Tongue (tissue), 2 donors: ENCODE data around the gene ATCAY. TPM values are rescaled to one million over a fixed set of nuclear protein-coding genes. Genes with fewer than 3 reads are reported as not detected.

Experiments
- DNase-seq: peaks from one replicate; pipeline ENCODE4 v3.0.0-alpha.2; 2015
- total RNA-seq: library from RNA; depleted of rRNA; stranded (reverse); fragments of >200 nt; gene quantifications from one replicate; pipeline ENCODE4 v1.2.3, GENCODE V29; 2014

The ATCAY gene, protein sequence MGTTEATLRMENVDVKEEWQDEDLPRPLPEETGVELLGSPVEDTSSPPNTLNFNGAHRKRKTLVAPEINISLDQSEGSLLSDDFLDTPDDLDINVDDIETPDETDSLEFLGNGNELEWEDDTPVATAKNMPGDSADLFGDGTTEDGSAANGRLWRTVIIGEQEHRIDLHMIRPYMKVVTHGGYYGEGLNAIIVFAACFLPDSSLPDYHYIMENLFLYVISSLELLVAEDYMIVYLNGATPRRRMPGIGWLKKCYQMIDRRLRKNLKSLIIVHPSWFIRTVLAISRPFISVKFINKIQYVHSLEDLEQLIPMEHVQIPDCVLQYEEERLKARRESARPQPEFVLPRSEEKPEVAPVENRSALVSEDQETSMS
- total RNA-seq = 0.10 TPM

- DNase-seq = peak; percentile 17
Measured at GRCh38 chr19:3880471-3881271, at the start of gene ATCAY. Gene ATCAY (plus strand): TSS chr19:3880685. CDS start chr19:3885768, 5,083 bp downstream.

DNA sequence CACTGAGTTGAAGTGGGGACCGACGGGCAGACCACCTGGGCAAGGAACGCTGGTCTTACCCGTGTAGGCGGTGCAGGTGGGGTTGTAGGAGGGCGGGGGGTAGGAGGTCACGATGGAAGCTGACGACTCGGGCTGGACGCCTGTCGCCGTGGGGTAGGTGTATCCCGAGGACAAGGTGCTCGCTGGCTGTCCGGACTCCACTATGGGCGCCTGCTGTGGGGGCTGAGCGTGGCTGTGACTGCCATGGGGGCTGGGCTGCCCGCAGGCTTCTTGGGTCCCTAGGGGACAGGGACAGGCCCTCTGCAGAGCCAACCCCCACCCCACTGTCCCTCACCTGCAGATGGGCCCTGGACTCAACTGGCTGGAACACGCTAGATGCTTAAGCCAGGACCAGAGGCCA is 48.9 kb upstream of the ATCAY start:
- no peak for DNase-seq

DNA sequence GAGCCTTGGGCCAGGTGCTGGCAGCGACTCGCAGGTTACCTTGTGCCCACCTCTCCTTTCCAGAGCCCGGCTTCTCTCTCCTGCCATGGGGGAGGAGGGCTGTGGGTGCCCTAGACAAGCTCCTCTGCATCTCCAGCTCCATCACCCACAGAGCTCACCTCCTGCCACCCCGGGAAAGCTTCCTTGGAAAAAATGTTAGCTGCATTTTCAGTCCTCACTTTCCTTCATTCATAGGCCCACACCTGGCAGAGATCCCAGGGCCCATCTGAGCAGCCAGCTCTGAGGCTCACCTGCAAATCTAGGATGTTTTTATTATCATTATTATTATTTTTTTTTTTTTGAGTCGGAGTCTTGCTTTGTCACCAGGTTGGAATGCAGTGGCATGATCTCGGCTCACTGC is 48.5 kb upstream of the ATCAY start:
- no peak for DNase-seq

DNA sequence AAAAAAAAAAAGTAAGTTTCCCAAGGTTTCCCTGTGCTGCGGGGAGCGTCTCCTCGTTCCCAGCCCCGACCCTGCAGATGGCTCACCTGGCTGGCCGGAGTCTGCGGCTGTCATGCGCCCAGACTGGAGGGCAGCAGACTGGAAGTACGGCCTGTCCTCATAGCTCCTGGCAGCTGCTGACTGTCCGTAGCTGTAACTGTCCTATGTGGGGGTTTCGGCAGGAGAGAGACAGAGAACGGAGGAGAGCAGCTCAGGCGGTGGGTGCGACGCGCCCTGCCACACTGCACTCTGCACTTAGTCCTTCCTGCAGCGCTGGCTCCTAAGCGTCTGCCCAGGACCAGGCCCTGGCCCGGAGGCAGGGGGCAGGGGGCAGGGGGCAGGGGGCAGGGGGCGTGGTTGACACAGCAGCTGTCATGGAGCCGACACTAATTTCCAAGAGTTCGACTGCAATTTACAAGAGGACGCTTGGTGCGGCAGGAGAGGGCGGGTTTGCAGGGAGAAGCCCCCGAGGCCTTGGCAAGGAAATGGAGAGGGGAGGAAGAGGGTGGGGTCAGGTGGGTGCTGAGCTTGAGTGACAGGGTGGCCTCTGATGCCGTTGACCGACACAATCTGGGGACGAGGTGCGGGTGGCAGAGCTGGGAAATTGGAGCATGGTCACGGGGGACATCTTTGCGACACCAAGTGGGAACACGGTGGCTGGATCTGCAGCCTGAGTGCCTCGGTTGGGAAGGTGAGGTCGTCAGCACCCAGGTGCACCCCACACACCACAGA is 46.7 kb upstream of the ATCAY start:
- DNase-seq = no peak

DNA sequence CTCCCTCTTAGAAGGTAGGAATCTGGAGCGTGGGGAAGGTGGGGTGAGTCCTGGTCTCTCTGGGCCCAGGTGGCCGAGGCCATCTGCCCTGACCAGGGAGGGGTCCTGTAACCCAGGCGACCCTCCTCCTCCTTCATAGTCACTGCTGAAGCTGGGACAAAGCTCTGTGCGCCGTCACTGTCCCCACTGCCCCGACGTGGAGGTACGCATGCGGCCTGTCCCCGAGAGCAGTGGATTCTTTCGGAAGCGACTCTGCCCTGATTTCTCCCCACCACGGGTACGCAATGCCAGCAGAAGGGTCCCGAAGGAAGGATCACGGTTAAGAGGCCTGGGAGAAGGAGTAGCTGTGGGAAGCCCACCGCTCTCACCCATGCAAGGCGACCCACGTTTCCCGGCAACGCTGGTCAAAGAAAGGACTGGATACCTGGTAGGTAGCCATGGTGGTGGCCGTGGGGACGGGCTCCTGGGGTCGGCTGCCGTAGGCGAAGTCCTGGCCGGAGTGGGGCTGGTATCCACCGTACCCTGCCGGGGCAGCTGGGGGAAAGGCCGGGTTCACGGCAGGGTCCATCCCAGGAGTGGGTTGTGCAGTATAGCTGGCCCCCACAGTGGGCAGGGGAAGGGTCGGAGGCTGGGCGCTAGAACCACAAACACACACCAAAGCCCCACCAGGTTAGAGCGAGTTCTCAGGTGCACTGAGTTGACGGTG is 46.0 kb upstream of the ATCAY start:
- DNase-seq = no peak

DNA sequence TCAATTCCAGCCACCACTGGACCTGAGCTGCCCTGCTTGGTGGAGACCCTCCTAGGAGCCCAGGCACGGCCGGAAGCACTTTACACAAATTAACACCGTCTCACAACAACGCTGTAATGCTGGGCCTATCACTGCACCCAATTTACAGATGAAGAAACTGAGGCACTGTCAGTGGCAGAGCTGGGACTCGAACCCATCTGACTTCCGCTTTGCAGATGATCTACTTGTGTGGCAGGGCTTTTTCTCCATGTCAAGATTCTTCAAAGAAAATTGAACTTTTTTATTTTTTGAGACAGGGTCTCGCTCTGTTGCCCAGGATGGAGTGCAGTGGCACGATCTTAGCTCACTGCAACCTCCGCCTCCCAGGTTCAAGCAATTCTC is 45.4 kb upstream of the ATCAY start:
- no peak for DNase-seq

- DNase-seq = no peak
Measured at GRCh38 chr19:3836887-3837286, 43.6 kb upstream of the ATCAY start.

GRCh38 chr19:3837332-3837731 is 43.2 kb upstream of the ATCAY start:
- no peak for DNase-seq

DNA sequence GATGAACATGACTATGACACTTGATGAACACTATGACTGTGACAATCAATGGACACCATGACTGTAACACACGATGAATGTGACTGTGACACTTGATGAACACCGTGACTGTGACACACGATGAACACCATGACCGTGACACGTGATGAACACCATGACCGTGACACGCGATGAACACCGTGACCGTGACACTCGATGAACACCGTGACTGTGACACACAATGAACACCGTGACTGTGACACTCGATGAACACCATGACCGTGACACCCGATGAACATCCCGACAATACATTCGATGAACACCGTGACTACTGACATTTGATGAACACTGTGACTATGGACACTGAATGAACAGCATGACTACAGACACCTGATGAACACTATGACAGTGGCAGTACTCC is 42.6 kb upstream of the ATCAY start:
- DNase-seq = no peak

DNA sequence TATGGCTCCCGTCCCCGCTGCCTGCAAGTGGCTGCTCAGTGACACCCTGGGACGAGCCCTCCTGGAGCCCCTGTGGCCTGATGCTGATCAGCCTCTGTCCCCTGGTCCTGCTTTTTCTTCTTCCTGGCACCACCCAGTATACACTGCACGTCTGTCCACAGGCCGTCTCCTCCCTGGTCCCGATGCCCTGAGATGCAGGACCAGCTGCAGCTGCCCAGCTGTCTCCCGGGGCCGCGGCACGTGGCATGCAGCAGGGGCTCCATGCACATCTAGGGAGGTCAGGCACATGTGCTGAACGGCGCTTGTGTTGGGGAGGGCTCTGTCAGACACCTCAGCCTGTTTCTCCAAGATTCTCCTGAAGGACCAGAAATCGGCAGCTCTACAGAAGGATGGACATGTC is 41.8 kb upstream of the ATCAY start:
- DNase-seq = no peak

- DNase-seq = no peak
Measured at GRCh38 chr19:3839941-3840340, 40.5 kb upstream of the ATCAY start.

- no peak for DNase-seq
Measured at GRCh38 chr19:3840804-3841203, 39.7 kb upstream of the ATCAY start.

- DNase-seq = no peak
Measured at GRCh38 chr19:3842948-3843347, 37.5 kb upstream of the ATCAY start.

- DNase-seq = no peak
Measured at GRCh38 chr19:3844596-3844995, 35.9 kb upstream of the ATCAY start.

- DNase-seq = no peak
Measured at GRCh38 chr19:3849092-3849491, 31.4 kb upstream of the ATCAY start.

DNA sequence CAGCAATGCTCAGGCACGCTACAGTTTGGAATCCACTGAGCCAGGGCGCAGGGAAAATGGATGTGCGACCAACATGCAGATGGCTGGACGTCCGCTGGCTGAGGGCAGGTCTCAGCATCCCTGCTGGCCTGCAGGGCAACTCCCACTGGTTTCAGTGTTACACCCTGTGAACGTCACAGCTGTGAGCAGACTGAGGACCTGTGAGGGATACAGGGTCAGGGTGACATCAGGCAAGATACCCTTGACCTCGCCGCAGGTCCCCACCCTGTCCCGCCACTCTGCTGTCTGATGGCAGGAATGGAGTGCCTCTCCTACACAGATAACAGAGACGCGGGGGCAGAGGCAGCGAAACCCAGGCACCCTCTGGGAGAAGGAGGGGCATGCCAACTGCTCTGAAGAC is 30.7 kb upstream of the ATCAY start:
- DNase-seq = no peak

DNA sequence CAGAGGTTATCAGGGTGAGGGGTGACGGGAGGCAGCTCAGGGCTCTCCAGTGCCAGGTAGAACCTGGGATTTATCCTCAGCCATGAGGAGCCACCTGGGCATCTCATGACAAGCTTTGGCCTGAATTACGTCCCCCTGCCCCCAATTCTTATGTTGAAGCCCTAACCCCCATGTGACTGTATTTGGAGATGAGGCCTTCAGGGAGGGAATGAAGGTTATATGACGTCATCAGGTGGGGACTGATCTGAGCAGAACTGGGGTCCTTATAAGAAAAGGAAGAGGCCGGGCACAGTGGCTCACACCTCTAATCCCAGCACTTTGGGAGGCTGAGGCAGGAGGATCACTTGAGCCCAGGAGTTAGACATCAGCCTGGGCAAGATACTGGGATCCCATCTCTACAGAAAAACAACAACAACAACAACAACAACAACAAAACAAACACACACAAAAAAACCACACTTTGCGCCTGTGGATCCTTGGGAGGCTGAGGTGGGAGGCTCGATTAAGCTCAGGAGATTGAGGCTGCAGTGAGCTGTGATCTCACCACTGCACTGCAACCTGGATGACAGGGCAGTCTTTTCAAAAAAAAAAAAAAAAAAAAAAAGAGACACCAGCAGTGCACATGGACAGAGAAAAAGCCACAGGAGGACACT is 30.0 kb upstream of the ATCAY start:
- no peak for DNase-seq

GRCh38 chr19:3851254-3852176 is 29.0 kb upstream of the ATCAY start:
- DNase-seq = no peak

DNA sequence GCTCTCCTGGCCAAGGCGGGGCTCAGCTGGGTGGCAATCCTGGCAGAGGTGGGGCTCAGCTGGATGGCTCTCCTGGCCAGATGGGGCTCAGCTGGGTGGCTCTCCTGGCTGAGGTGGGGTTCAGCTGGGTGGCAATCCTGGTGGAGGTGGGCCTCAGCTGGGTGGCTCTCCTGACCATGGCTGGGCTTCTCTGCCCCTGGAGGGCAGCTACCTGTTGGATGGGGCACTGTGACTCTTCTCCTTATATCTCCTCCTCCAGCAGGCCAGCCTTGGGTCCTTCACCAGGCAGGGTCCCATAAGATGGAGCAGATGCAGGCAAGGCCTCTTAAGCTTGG is 28.3 kb upstream of the ATCAY start:
- DNase-seq = no peak

DNA sequence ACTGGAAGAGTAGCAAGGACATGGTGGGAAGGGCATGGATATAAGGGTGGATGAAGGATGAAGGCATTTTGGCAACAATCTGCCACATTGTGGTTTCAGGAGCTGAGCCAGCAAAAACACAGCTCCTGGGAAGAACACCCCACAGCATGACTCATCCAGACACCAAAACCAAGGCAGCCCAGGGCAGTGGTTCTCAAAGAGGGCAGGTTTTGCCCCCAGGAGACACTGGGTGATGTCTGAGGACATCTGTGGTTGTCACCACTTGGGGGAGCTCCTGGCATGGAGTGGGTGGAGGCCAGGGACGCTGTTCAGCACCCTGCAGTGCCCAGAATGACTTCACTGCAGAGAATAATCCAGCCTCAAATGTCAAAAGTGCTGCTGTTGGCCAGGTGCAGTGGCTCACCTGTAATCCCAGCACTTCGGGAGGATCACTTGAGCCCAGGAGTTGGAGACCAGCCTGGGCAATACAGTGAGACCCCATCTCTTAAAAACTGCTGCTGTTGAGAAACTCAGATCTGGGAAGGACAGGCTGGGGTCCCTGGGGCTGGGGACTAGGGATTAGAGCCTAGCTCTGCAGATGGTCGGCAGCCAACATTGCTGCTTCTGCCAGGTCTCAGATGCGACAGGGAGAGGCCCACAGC is 27.8 kb upstream of the ATCAY start:
- no peak for DNase-seq
